GM10266 (cell line): ENCODE data around the gene KIF6.

Experiments
- DNase-seq: peaks from one replicate; pipeline ENCODE4 v3.0.0; 2012; ENCODE audit errors: extremely low spot score
- TF ChIP-seq, protein P1 (sequence below): IDR thresholded peaks from 2 replicates; pipeline ENCODE4 v1.5.1; 2012; ENCODE audit warnings: mild to moderate bottlenecking, low read depth; ENCODE audit not compliant: control insufficient read depth, insufficient read depth; ENCODE audit errors: missing control alignments

The KIF6 gene

DNA sequence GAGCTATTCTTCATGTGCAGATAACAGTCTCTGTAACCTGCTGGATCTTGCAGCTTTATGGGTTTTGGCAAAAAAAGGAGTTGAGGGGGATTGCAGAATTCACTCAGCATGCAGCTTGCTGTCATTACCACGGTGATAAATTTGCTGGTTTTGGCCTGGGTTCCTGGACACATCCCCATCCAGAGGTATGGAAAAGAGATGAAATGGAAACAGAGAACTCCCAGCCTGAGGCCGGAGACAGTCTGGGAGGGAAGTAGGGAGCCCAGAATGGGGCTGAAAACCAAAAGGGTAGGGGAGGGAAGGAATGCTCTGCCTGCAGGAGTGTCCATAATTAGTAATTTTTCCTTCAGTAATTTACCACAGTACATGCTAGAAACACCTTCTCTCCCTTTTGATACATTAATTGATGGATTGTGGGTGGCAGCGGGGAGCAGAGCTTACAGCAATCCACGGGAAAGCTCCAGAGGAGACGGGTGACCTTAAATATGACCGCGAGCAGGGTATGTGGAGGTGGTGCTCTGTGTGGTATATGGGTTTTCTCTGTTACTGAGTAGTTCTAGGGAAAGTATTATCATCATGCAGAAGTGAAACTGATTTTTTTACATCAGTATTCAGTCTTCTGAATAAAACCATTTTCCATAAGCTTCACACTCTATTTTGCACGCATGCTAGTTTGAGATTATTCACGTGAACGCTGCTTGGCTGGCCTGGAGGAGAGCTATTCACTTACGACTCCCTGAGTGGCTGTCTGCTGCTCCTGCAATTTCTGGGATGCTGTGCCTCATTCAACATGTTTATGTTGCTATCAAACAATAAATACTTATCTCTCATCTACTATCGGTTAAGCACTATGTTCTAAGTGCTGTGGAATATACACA is 336.4 kb downstream of the KIF6 start:
- TF ChIP-seq, protein P1, sequence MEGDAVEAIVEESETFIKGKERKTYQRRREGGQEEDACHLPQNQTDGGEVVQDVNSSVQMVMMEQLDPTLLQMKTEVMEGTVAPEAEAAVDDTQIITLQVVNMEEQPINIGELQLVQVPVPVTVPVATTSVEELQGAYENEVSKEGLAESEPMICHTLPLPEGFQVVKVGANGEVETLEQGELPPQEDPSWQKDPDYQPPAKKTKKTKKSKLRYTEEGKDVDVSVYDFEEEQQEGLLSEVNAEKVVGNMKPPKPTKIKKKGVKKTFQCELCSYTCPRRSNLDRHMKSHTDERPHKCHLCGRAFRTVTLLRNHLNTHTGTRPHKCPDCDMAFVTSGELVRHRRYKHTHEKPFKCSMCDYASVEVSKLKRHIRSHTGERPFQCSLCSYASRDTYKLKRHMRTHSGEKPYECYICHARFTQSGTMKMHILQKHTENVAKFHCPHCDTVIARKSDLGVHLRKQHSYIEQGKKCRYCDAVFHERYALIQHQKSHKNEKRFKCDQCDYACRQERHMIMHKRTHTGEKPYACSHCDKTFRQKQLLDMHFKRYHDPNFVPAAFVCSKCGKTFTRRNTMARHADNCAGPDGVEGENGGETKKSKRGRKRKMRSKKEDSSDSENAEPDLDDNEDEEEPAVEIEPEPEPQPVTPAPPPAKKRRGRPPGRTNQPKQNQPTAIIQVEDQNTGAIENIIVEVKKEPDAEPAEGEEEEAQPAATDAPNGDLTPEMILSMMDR: no peak
- DNase-seq: no peak

DNA sequence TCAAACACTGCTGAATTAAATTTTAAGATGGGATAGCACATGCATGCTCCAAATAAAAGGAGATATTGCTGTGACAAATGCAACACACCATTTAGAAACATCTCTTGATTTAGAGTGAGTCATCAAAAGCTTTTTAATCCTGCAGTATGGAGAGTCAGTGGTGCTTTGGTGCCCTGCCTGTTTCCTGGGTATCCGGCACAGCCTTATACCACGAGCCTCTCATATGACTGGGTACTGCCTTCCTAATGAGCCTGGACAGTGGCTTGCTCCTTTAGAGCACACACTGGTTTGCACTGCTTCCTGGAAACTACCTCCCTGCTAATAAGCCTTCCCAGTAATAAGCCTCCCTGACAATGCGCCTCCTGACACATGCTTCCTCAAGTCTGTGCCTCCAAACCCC is 337.4 kb downstream of the KIF6 start:
- TF ChIP-seq, protein P1: no peak
- no peak for DNase-seq

DNA sequence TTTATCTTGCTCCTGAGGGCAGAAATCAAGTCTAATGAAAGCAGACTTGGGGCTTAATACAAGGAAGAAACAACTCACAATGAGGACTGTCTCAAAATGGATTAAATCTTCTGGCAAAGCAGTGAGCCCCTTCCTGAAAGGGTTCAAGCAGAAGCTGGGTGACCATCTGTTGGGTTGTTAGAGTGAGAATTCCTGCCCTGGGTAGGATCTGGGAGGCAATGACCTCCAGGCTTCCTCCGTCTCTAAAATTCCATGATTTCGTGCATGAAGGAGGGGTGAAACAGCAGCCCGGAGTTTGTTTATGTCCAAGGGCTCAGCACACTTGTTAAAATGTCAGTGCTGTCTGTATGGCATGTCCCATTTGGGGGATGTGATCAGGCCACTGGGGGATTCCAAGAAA is 338.7 kb downstream of the KIF6 start:
- DNase-seq: no peak
- TF ChIP-seq, protein P1: no peak

DNA sequence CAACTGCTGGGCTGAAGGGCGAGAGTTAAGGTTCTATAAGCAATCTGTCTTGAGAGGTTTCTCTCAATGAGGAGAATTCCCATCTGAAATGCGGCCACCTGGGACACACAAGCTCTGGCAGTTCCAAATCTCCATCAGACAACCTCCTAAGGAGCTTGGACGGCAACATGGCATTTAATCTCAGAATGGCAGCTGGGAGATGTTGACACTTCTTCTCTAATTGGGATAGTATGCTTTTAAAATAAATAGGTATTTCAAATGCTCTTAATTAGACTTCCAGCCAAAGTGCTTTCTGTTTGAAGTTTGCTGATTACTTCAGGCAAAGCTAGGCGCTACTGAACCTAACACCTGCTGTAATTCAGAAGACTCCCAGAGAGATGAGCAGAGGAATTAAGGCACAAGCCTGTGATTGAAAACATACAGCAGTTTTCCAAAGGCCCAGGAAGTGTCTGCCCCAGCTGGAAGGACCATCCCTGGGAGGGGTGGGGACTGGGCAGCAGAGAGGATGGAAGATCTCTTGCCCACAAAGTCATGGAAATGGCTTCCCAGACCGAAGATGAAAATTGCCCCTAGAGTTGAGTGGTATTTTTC is 343.6 kb downstream of the KIF6 start:
- no peak for DNase-seq
- TF ChIP-seq, protein P1: no peak

DNA sequence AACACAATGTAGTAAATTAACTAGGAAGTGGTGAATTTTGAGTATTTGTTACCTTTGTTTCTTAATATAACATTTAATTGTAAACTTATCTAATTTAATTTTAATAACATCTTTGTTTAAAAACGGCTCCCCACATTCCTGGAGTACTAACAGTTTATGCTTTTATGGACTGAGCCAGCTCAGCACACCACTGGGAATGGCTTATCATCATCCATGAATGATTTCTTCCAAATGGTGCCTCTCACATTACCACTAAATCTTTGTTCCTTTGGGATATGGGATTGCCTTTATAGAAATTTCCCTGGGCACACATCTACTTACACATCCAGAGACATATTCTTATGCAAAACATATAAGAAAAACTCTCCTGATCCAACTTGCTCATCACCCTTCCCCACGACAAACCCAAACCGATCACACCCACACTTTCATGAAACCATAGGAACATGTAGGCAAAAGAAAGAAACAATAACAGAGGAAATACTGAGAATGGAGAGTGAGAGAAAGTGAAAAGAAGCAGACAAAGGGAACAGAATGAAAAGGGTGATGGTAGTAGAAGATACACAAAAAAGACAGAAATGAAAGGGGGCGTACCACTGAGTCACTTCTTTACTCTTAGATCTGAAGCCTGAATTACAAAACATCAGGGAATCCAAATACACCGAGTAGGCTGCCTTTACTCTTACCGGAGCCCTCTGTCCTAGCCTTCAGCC is 344.2 kb downstream of the KIF6 start:
- DNase-seq: no peak

DNA sequence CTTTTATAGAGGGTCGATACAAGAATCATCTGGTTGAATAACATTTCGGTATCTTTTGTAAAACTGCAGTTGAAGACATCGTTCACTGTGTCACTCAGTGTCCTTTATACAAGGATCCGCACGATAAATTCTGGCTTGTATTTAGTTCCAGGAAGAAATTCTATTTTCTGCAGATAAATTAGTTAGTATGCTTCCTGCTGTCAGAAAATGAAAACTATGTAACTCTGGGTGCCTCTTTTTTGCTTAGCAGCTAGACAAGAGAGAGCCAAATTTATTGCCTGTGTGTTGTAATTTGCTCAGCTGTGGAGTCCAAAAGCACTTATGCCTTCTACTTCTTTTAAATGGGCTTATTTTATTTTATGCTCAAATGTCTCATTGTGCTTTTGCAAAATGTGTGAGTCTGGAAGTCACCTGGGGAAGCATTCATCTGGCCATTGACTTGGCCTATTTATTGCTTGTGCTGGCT is 346.2 kb downstream of the KIF6 start:
- DNase-seq: no peak
- TF ChIP-seq, protein P1: no peak

More for the DNA sequence above, 344.2 kb downstream of the KIF6 start:
- TF ChIP-seq, protein P1: no peak
